ENCODE measurements around the gene SEMA4F.

The SEMA4F gene

DNA sequence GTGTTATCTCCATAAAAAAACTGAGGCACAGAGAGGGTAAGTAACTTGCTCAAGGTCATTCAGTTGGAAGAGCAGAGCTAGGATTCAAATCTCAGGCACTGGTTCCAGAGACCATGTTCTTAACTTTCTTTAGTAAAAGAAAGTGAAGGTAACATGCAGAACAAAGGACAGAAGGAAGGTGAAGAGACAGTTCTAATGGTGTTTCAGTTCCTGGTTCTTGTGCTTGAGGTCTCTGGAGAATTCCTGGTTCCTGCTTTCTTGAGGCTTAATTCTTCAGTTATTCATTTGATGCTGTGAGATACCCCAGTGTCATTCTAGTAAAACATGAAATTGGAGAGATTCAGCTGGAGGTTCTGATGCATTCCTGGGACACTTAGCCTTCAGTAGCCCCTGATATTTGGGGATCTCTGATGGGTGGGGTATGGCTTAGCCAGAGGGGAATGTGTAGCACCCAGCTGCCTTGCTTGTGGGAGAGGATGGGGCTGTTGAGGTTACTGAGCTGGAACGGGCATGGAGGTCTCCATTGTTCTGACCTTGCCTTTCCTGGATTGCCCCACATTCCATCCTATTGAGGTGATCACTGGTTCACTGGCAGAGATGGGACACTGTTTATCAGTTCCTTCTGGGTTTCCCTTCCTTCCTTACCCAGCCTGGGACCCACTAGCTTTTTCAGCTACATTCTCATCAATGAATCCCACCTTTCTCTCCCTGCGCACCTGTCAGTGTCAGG is 46.8 kb downstream of the SEMA4F start:
- no peak for DNase-seq (ENCODE audit: low read depth in 1 of 2, low spot score in 1 of 2)
- no peak for TF ChIP-seq JUND (IDR thresholded peaks at IDR 0.05; ENCODE audit: low read depth)
- in situ Hi-C loops (cut with HindIII; ENCODE audit: low pct_unique_long_range_greater_than_20kb, low sequenced_read_pairs) = no loop called here

DNA sequence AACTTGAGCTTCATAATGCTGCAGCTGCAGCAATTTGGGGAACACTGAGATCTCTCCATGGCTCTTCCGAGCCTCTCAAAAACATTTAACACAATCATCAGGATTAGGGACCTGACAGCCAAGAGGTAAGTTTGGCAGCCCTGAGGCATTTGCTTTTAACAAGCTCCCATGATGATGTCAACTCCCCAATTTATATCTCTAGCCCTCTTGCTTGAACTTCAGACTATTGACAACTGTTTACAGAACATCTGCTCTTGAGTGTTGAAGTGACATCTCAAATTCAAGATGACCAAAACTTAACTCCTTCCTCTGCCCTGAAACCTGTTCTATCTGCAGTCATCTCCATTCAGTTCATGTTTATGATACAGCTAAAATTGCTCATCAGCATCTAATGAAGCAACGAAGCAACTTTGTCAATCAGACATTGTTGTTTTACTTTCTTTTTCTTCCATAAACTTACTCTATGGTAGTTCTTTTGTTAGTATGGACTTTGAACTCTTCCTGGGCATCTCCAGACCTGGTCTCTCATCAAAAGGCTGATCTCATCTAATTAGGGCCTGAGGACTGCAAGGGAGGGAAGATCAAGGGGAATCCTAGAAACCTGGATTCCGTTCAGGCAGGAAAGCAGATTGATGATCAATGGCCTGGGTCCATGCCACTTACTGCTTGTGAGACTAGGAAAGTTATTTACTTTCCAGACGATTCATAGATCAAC is 48.1 kb downstream of the SEMA4F start:
- in situ Hi-C loops (cut with HindIII; ENCODE audit: low pct_unique_long_range_greater_than_20kb, low sequenced_read_pairs) = no loop called here
- TF ChIP-seq JUND (IDR thresholded peaks at IDR 0.05; ENCODE audit: low read depth) = no peak
- DNase-seq (ENCODE audit: low read depth in 1 of 2, low spot score in 1 of 2) = no peak

DNA sequence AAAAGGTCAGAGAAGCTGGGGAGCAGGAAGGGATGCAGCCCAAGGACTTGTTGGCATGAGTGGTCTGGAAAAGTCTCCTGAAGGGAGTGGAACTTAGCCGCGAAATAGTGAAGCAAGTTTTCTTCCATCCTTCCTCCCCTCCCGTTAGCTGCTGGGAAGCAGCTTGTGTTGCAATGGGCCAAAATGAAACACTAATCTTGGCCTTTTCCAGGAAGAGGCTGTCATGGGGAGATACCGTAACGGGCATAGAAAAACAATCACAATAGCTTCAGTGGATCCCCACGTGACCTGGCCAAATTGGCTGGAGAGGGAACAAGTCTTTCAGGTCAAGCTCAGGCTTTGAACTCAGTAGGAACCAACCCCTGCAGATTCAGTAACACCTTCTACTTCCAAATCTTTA is 49.3 kb downstream of the SEMA4F start:
- TF ChIP-seq JUND (IDR thresholded peaks at IDR 0.05; ENCODE audit: low read depth) = no peak
- in situ Hi-C loops (cut with HindIII; ENCODE audit: low pct_unique_long_range_greater_than_20kb, low sequenced_read_pairs) = no loop called here
- no peak for DNase-seq (ENCODE audit: low read depth in 1 of 2, low spot score in 1 of 2)

DNA sequence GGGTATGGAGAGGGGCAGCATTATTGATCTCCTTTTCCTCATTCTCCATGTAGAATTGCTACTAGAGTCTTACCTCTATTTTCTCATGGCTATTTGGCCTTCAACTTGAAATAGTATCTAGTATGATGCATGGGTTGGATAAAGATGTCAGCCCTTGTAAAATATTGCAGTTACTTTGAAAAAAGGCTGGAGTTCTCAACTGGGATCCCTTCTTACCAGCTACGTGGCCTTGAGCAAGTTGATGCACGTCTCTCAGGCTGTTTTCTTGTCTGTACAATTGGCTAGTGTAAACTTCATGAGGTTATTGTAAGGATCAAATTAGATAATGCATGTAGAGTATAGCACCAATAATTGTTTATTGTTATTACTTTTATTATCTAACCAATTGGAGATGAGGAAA is 50.2 kb downstream of the SEMA4F start:
- in situ Hi-C loops (cut with HindIII; ENCODE audit: low pct_unique_long_range_greater_than_20kb, low sequenced_read_pairs) = no loop called here

DNA sequence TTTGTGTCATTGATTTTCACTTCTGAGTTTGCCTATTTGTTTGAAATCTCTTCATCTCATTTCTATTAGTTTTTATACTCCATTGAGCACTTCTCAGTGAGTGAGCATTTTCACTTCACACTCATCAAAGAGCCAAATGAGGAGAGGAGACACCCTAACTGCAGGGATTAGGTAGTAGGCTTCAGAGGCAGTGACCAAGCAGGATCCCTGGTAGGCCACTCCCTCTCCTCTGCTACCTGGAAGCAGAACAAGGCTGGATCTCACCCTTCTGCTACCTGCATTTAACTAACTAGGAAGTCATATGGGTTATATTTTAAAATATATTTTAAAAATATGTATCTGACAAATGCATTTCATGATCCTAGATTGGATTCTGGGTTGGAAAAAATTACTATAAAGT is 52.7 kb downstream of the SEMA4F start:
- DNase-seq (ENCODE audit: low read depth in 1 of 2, low spot score in 1 of 2) = no peak
- in situ Hi-C loops (cut with HindIII; ENCODE audit: low pct_unique_long_range_greater_than_20kb, low sequenced_read_pairs) = no loop called here
- no peak for TF ChIP-seq JUND (IDR thresholded peaks at IDR 0.05; ENCODE audit: low read depth)

More for the DNA sequence above, 50.2 kb downstream of the SEMA4F start:
- TF ChIP-seq JUND (IDR thresholded peaks at IDR 0.05; ENCODE audit: low read depth) = no peak
- no peak for DNase-seq (ENCODE audit: low read depth in 1 of 2, low spot score in 1 of 2)

DNA sequence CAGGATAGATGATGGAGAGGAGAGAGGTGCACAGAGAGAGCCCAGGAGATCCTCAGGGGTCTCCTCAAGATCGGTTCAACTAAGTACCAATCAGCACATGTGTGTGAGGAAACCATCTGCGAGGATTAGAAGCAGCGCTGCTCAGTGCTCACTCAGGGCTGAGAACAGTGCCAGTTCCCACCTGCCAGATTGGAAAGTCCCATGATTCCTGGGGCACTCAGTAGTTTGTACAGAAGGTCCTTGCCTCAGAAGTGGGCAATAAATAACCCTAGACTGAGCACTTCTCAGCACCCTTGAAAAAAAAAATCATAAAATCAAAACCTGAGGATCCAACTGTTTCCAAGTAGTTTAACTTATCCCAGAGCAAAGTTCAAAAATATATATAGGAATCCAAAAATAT is 53.8 kb downstream of the SEMA4F start:
- in situ Hi-C loops (cut with HindIII; ENCODE audit: low pct_unique_long_range_greater_than_20kb, low sequenced_read_pairs) = no loop called here
- no peak for TF ChIP-seq JUND (IDR thresholded peaks at IDR 0.05; ENCODE audit: low read depth)
- DNase-seq (ENCODE audit: low read depth in 1 of 2, low spot score in 1 of 2) = no peak

DNA sequence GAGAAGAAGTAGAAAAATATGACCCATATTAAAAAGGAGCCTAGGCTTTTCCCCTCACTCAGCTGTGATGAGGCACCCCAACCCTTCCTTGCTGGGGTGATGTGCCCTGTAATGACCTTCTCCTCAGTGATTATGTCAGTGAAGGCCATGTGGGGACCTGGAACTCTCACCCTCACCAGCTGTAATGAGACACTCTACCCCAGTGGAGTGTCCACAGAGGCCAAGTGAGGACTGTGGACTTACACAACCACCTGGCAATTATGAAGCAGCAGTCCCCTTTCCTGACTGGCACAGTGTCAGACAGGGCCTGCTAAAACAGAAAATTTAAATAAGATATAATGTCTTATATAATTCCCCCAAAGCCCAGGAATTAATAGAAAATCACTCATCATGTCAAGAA is 54.2 kb downstream of the SEMA4F start:
- in situ Hi-C loops (cut with HindIII; ENCODE audit: low pct_unique_long_range_greater_than_20kb, low sequenced_read_pairs) = no loop called here
- no peak for TF ChIP-seq JUND (IDR thresholded peaks at IDR 0.05; ENCODE audit: low read depth)
- no peak for DNase-seq (ENCODE audit: low read depth in 1 of 2, low spot score in 1 of 2)

DNA sequence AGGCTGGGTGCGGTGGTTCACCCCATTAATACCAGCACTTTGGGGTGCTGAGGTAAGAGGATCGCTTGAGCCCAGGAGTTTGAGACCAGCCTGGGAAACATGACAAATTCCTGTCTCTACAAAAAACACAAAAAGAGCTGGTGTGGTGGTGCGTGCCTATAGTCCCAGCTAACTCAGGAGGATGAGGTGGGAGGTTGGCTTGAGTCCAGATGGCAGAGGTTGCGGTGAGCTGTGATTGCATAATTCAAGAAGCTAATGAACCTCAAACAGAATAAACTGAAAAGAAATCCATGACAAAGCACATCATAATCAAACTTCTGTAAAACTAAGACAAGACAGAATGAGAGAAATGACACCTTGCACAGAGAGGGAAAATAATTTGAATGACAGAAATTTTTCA is 54.8 kb downstream of the SEMA4F start:
- no peak for DNase-seq (ENCODE audit: low read depth in 1 of 2, low spot score in 1 of 2)
- in situ Hi-C loops (cut with HindIII; ENCODE audit: low pct_unique_long_range_greater_than_20kb, low sequenced_read_pairs) = no loop called here
- TF ChIP-seq JUND (IDR thresholded peaks at IDR 0.05; ENCODE audit: low read depth) = no peak

DNA sequence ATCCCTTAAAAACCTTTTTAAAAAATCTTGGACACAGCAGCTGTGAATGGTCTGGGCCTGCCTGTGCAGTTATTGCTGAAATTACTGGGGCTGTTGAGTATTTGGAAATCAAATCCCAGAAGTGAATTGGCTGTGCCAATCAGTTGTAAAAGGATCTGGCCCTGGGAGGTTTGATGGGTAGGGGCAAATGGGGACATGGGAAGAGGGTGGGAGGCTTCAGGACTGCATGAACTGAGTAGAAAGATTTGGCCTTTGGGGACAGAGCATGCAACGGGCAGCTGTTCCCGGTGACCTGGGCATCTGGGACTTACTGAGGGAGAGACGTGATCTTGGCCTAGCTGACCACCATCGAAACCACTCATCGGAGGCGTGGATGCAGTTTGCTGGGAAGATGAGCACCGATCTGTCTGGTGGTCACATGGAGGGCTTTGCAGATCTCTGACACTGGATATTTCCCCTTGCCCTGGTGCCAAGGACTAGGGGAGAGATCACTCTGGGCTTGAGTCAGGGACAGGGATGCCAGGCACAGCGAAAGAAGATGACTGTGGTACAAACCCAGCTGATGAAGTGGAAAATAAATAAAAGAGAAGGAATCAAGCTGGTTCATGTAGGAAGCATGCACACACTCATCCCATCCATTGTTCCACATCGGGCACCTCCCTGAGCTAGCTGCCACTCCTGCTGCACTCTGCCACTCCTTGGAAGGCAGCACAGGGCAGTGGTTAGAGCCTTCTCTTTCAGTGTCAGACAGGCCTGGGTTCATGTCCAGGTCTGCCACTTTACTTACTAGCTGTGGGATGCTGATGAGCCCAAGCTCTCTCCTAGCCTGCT is 58.4 kb downstream of the SEMA4F start:
- no peak for DNase-seq (ENCODE audit: low read depth in 1 of 2, low spot score in 1 of 2)
- TF ChIP-seq JUND (IDR thresholded peaks at IDR 0.05; ENCODE audit: low read depth) = no peak
- in situ Hi-C loops (cut with HindIII; ENCODE audit: low pct_unique_long_range_greater_than_20kb, low sequenced_read_pairs) = no loop called here

DNA sequence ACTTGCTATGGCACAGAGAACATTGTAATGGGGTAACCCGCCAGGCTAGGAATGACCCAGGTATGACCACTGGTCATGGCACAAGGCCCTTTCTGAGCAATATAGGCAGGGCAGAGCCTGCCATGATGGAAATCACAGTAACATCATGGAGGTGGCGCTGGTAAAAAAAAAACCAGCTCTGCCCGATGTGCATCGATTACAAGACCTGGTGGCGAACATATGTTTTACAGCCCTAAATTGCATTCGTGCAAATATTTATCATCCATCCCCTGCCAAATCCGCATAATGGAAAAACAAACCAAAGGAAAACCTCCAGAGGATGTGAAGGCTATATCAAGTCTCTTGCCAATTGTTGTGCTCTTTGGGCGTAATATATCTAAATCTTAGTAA is 60.6 kb downstream of the SEMA4F start:
- no peak for TF ChIP-seq JUND (IDR thresholded peaks at IDR 0.05; ENCODE audit: low read depth)
- peak in 1 of 2 experiments; percentile 16 for DNase-seq (ENCODE audit: low read depth in 1 of 2, low spot score in 1 of 2)
- in situ Hi-C loops (cut with HindIII; ENCODE audit: low pct_unique_long_range_greater_than_20kb, low sequenced_read_pairs) = no loop called here

DNA sequence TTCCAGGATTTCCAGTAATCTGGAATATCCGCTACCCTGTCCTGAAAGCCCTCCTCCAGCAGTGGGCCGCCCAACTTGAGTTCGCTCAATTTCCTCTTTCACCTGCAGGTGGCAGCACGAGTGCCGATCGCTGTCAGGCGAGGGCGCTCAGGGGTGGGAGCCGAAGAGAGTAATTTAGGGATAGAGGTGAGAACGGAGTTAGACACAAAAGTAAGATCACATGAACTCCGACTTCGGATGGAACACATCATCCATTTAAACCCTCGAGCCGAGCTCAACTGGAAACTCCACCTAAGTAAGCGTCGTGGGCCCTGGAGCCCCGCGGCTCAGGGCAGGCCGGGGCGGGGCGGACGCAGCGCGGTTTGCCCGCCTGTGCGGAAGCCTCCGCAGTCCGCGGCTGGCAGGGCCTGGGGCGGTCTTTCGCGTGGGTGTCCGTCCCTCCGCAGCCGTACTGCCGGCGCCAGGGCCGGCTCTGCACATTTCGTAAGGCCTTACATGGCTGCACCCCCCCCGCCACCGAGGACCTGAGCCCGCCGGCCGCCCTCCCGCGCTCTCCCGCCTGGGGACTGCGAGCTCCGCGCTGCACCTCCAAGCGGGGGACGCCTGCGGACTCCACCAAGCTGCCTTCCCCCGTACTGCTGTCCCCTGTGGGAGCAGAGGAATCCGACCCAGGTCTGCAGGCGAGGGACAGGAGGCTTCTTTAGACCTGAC is 61.2 kb downstream of the SEMA4F start:
- TF ChIP-seq JUND (IDR thresholded peaks at IDR 0.05; ENCODE audit: low read depth) = no peak
- peak; percentile 71 to 73 for DNase-seq (ENCODE audit: low read depth in 1 of 2, low spot score in 1 of 2)
- in situ Hi-C loops (cut with HindIII; ENCODE audit: low pct_unique_long_range_greater_than_20kb, low sequenced_read_pairs) = no loop called here

DNA sequence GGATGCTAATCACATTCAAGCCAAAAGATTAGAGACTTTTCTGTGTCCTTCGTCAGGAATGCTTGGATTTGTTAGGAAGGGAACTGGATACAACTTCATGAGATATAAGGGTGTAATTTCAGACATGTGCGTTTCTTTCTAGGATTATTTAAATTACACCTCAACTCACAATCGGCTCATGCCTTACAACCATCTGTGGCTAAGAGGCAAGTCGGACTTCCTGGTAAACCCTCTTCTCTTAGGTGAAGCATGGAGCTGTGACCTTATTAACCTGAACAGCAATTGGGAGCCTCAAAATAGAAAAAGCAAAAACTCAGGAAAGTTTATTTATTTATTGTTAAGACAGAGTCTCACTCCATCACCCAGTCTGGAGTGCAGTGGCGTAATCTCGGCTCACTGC is 61.8 kb downstream of the SEMA4F start:
- in situ Hi-C loops (cut with HindIII; ENCODE audit: low pct_unique_long_range_greater_than_20kb, low sequenced_read_pairs) = no loop called here
- DNase-seq (ENCODE audit: low read depth in 1 of 2, low spot score in 1 of 2) = no peak
- TF ChIP-seq JUND (IDR thresholded peaks at IDR 0.05; ENCODE audit: low read depth) = no peak

Measured in T47D (cell line).